ENCODE measurements around the gene RPL39.
"Not testable (repeated sequence)": the region's sequence is repeated elsewhere in the genome, so short reads cannot be mapped to it uniquely, and the experiment has no call there.

DNA sequence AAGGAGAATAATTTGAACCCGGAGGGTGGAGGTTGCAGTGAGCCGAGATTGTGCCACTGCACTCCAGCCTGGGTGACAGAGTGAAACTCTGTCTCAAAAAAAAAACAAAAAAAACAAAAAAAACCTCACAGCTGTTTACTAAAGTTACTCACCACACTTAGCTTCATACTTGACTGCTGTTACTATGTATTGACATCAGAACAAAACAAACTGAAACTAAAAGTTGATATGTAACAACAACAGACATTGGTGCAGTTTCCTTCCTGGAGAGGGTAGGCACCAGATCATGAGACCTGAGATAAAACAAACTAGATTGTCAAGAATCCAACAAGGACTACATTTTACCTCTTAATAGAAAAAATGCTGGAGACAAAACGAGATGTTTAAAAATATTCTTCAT is 30.3 kb upstream of the RPL39 start:
- TF ChIP-seq, protein P1, sequence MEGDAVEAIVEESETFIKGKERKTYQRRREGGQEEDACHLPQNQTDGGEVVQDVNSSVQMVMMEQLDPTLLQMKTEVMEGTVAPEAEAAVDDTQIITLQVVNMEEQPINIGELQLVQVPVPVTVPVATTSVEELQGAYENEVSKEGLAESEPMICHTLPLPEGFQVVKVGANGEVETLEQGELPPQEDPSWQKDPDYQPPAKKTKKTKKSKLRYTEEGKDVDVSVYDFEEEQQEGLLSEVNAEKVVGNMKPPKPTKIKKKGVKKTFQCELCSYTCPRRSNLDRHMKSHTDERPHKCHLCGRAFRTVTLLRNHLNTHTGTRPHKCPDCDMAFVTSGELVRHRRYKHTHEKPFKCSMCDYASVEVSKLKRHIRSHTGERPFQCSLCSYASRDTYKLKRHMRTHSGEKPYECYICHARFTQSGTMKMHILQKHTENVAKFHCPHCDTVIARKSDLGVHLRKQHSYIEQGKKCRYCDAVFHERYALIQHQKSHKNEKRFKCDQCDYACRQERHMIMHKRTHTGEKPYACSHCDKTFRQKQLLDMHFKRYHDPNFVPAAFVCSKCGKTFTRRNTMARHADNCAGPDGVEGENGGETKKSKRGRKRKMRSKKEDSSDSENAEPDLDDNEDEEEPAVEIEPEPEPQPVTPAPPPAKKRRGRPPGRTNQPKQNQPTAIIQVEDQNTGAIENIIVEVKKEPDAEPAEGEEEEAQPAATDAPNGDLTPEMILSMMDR (IDR thresholded peaks at IDR 0.05) = not testable (repeated sequence)
- TF ChIP-seq POLR2A (IDR thresholded peaks at IDR 0.05) = not testable (repeated sequence)
